K562 (cell line): ENCODE data around the gene GPC2. TPM values are rescaled to one million over a fixed set of nuclear protein-coding genes. Genes with fewer than 3 reads are reported as not detected.
A peak's percentile ranks its signal among the peaks of the same experiment; 100 is the strongest.

Experiments used
- FOXJ2 ChIP-seq: fragments of 200-800 bp; sonication (Bioruptor generic); IDR thresholded peaks from 2 replicates; pipeline ENCODE4 v1.6.1; 2016; ENCODE audit warnings: missing genetic modification characterization, missing compliant biosample characterization
- IRF2 ChIP-seq: sonication (generic); formaldehyde crosslinking; IDR thresholded peaks from 2 replicates; pipeline ENCODE4 v1.8.1; 2022; ENCODE audit warnings: mild to moderate bottlenecking, missing genetic modification reagents
- NCOA4 ChIP-seq: fragments of 450-650 bp; IDR thresholded peaks from 2 replicates; pipeline ENCODE4 v1.6.1; 2018; ENCODE audit warnings: mild to moderate bottlenecking; ENCODE audit not compliant: partially characterized antibody
- PHTF2 ChIP-seq: fragments of 250-450 bp; sonication (Bioruptor Pico); IDR thresholded peaks from 2 replicates; pipeline ENCODE4 v1.5.0; 2021; ENCODE audit warnings: mild to moderate bottlenecking
- RB1 ChIP-seq: fragments of 450-650 bp; IDR thresholded peaks from 2 replicates; pipeline ENCODE4 v1.6.1; 2017; ENCODE audit warnings: low read depth, mild to moderate bottlenecking
- SIN3A ChIP-seq, 2 experiments: fragments of 150-350 bp in 1 of 2; IDR thresholded peaks; 2 replicates each; pipeline ENCODE4 v1.6.1; 2011 to 2016; ENCODE audit warnings: borderline replicate concordance in 2 of 2, low read depth in 2 of 2, low read length in 2 of 2, mild to moderate bottlenecking in 2 of 2, moderate library complexity in 2 of 2; ENCODE audit not compliant: control insufficient read depth in 1 of 2
- SP1 ChIP-seq: sonication (generic); formaldehyde crosslinking; IDR thresholded peaks from 2 replicates; pipeline ENCODE4 v1.8.1; 2022; ENCODE audit warnings: mild to moderate bottlenecking, missing genetic modification reagents
- WHSC1 ChIP-seq: IDR thresholded peaks from one replicate; pipeline ENCODE4 v1.6.1; 2012; ENCODE audit warnings: low read length, control low read depth, inconsistent platforms
- ZNF274 ChIP-seq: IDR thresholded peaks from 2 replicates; pipeline ENCODE4 v1.6.1; 2011; ENCODE audit warnings: low read depth, mild to moderate bottlenecking, low read length, moderate library complexity, borderline replicate concordance
- polyA plus RNA-seq, 8 experiments: library from polyadenylated mRNA; depleted of rRNA in 4 of 8; stranded (reverse) in 5 of 8; unstranded in 3 of 8; fragments of >200 nt; fragmentation: Nextera tagmentation in 2 of 8; fragmentation: Illumina TruSeq in 1 of 8; extraction: Ambion mirVana in 2 of 8; extraction: Trizol in 1 of 8; gene quantifications; 2 replicates each; pipeline versions ENCODE4 v1.2.1 to v1.2.3, GENCODE V29; 2011 to 2014; ENCODE audit warnings: inconsistent platforms in 1 of 8, missing spikeins in 1 of 8
- total RNA-seq, 7 experiments: library from RNA; depleted of rRNA in 6 of 7; stranded (reverse); fragments of >200 nt in 6 of 7; fragmentation: Illumina TruSeq in 2 of 7; extraction: Trizol in 2 of 7; gene quantifications; 2 replicates each; pipeline versions ENCODE4 v1.2.1 to v1.2.3, GENCODE V29; 2011 to 2021; ENCODE audit warnings: low replicate concordance in 1 of 7
- TF ChIP-seq, protein P1 (sequence below): fragments of 450-650 bp; IDR thresholded peaks from 2 replicates; pipeline ENCODE4 v1.6.1; 2014; ENCODE audit warnings: low read depth, mild to moderate bottlenecking, moderate library complexity, borderline replicate concordance
- TF ChIP-seq, protein P2 (sequence below): fragments of 450-650 bp; formaldehyde crosslinking; IDR thresholded peaks from 2 replicates; pipeline ENCODE4 v1.4.0; 2022; ENCODE audit warnings: missing genetic modification characterization
- TF ChIP-seq, protein P3 (sequence below): fragments of 150-350 bp; IDR thresholded peaks from 2 replicates; pipeline ENCODE4 v1.6.1; 2014; ENCODE audit warnings: low read depth, mild to moderate bottlenecking, low read length, borderline replicate concordance
- TF ChIP-seq, protein P4 (sequence below), 2 experiments: fragments of 450-650 bp; IDR thresholded peaks; 2 replicates each; pipeline ENCODE4 v1.6.1; 2018; ENCODE audit warnings: mild to moderate bottlenecking in 2 of 2, low read depth in 1 of 2; ENCODE audit not compliant: partially characterized antibody in 2 of 2
- TF ChIP-seq, protein P5 (sequence below), 2 experiments: fragments of 450-650 bp; conservative IDR thresholded peaks; 2 replicates each; pipeline ENCODE4 v1.6.1; 2017; ENCODE audit warnings: mild to moderate bottlenecking in 2 of 2, moderate library complexity in 2 of 2

Gene GPC2
- total and polyA plus RNA-seq, 9 of the 15 experiments (the other 6 are each of a cell fraction or from before 2014, with no cell fraction given): 0.06 to 7.7 (median 1.4) TPM; not detected in 1

DNA sequence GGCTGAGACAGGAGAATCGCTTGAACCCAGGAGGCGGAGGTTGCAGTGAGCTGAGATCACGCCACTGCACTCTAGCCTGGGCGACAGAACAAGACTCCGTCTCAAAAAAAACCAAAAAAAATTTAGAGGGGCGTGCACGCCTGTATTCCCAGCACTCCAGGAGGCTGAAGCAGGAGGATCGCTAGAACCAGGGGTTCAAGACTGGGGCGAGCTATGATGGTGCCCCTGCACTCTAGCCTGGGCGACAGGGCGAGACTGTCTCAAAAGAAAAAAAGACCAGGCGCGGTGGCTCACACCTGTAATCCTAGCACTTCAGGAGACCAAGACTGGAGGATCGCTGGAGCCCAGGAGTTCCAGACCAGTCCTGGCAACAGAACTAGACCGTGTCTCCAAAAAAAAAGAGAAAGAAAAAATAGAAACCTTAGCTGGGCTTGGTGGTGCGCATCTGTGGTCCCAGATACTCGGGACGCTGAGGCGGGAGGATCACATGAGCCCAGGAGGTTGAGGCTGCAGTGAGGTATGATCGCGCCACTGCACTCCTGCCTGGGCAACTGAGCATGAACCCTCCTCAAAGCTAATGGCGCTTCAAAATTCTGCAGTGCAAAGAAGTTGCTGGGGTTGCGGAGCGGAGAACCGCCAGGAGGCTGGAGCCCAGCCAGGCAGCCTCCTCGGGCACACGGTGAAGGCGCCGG is 50.8 kb downstream of the GPC2 start (continued):
- TF ChIP-seq FOXJ2: peak; percentile 27; the same call in 1 of the 2 replicates
- TF ChIP-seq WHSC1: no peak
- TF ChIP-seq, protein P1, sequence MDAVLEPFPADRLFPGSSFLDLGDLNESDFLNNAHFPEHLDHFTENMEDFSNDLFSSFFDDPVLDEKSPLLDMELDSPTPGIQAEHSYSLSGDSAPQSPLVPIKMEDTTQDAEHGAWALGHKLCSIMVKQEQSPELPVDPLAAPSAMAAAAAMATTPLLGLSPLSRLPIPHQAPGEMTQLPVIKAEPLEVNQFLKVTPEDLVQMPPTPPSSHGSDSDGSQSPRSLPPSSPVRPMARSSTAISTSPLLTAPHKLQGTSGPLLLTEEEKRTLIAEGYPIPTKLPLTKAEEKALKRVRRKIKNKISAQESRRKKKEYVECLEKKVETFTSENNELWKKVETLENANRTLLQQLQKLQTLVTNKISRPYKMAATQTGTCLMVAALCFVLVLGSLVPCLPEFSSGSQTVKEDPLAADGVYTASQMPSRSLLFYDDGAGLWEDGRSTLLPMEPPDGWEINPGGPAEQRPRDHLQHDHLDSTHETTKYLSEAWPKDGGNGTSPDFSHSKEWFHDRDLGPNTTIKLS: peak; percentile 48; the same call in 1 of the 2 replicates
- no peak for TF ChIP-seq ZNF274
- TF ChIP-seq, protein P2, sequence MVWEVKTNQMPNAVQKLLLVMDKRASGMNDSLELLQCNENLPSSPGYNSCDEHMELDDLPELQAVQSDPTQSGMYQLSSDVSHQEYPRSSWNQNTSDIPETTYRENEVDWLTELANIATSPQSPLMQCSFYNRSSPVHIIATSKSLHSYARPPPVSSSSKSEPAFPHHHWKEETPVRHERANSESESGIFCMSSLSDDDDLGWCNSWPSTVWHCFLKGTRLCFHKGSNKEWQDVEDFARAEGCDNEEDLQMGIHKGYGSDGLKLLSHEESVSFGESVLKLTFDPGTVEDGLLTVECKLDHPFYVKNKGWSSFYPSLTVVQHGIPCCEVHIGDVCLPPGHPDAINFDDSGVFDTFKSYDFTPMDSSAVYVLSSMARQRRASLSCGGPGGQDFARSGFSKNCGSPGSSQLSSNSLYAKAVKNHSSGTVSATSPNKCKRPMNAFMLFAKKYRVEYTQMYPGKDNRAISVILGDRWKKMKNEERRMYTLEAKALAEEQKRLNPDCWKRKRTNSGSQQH: no peak
- no peak for TF ChIP-seq PHTF2
- TF ChIP-seq, protein P3, sequence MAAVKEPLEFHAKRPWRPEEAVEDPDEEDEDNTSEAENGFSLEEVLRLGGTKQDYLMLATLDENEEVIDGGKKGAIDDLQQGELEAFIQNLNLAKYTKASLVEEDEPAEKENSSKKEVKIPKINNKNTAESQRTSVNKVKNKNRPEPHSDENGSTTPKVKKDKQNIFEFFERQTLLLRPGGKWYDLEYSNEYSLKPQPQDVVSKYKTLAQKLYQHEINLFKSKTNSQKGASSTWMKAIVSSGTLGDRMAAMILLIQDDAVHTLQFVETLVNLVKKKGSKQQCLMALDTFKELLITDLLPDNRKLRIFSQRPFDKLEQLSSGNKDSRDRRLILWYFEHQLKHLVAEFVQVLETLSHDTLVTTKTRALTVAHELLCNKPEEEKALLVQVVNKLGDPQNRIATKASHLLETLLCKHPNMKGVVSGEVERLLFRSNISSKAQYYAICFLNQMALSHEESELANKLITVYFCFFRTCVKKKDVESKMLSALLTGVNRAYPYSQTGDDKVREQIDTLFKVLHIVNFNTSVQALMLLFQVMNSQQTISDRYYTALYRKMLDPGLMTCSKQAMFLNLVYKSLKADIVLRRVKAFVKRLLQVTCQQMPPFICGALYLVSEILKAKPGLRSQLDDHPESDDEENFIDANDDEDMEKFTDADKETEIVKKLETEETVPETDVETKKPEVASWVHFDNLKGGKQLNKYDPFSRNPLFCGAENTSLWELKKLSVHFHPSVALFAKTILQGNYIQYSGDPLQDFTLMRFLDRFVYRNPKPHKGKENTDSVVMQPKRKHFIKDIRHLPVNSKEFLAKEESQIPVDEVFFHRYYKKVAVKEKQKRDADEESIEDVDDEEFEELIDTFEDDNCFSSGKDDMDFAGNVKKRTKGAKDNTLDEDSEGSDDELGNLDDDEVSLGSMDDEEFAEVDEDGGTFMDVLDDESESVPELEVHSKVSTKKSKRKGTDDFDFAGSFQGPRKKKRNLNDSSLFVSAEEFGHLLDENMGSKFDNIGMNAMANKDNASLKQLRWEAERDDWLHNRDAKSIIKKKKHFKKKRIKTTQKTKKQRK: no peak
- no peak for TF ChIP-seq IRF2 (CRISPR knock-in tag)
- TF ChIP-seq, protein P4, sequence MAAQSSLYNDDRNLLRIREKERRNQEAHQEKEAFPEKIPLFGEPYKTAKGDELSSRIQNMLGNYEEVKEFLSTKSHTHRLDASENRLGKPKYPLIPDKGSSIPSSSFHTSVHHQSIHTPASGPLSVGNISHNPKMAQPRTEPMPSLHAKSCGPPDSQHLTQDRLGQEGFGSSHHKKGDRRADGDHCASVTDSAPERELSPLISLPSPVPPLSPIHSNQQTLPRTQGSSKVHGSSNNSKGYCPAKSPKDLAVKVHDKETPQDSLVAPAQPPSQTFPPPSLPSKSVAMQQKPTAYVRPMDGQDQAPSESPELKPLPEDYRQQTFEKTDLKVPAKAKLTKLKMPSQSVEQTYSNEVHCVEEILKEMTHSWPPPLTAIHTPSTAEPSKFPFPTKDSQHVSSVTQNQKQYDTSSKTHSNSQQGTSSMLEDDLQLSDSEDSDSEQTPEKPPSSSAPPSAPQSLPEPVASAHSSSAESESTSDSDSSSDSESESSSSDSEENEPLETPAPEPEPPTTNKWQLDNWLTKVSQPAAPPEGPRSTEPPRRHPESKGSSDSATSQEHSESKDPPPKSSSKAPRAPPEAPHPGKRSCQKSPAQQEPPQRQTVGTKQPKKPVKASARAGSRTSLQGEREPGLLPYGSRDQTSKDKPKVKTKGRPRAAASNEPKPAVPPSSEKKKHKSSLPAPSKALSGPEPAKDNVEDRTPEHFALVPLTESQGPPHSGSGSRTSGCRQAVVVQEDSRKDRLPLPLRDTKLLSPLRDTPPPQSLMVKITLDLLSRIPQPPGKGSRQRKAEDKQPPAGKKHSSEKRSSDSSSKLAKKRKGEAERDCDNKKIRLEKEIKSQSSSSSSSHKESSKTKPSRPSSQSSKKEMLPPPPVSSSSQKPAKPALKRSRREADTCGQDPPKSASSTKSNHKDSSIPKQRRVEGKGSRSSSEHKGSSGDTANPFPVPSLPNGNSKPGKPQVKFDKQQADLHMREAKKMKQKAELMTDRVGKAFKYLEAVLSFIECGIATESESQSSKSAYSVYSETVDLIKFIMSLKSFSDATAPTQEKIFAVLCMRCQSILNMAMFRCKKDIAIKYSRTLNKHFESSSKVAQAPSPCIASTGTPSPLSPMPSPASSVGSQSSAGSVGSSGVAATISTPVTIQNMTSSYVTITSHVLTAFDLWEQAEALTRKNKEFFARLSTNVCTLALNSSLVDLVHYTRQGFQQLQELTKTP (IDR thresholded peaks at IDR 0.05; ENCODE audit: low read depth in 1 of 2, partially characterized antibody in 2 of 2): peak in 1 of 2 experiments; percentile 20
- no peak for TF ChIP-seq RB1
- TF ChIP-seq SP1 (CRISPR knock-in tag): no peak
- TF ChIP-seq SIN3A (IDR thresholded peaks at IDR 0.05; ENCODE audit: borderline replicate concordance in 2 of 2, control insufficient read depth in 1 of 2, low read depth in 2 of 2, low read length in 2 of 2): peak in 1 of 2 experiments; percentile 27; a peak in 2 of 4 replicates
- TF ChIP-seq, protein P5, sequence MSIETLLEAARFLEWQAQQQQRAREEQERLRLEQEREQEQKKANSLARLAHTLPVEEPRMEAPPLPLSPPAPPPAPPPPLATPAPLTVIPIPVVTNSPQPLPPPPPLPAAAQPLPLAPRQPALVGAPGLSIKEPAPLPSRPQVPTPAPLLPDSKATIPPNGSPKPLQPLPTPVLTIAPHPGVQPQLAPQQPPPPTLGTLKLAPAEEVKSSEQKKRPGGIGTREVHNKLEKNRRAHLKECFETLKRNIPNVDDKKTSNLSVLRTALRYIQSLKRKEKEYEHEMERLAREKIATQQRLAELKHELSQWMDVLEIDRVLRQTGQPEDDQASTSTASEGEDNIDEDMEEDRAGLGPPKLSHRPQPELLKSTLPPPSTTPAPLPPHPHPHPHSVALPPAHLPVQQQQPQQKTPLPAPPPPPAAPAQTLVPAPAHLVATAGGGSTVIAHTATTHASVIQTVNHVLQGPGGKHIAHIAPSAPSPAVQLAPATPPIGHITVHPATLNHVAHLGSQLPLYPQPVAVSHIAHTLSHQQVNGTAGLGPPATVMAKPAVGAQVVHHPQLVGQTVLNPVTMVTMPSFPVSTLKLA (conservative IDR thresholded peaks at IDR 0.05): no peak
- no peak for TF ChIP-seq NCOA4
